PC-3 (cell line): ENCODE results near the gene TNP2.

Experiments used
- EZH2 ChIP-seq: fragments of 300-600 bp; sonication (generic); IDR thresholded peaks from one replicate; pipeline ENCODE4 v1.6.1; 2017; ENCODE audit warnings: antibody characterized with exemption, mild to moderate bottlenecking, low read length; ENCODE audit not compliant: unreplicated experiment
- TF ChIP-seq, protein P1 (sequence below): fragments of 300-600 bp; sonication (generic); conservative IDR thresholded peaks from 2 replicates; pipeline ENCODE4 v1.5.1; 2017; ENCODE audit warnings: antibody characterized with exemption, low read depth, mild to moderate bottlenecking, low read length

DNA sequence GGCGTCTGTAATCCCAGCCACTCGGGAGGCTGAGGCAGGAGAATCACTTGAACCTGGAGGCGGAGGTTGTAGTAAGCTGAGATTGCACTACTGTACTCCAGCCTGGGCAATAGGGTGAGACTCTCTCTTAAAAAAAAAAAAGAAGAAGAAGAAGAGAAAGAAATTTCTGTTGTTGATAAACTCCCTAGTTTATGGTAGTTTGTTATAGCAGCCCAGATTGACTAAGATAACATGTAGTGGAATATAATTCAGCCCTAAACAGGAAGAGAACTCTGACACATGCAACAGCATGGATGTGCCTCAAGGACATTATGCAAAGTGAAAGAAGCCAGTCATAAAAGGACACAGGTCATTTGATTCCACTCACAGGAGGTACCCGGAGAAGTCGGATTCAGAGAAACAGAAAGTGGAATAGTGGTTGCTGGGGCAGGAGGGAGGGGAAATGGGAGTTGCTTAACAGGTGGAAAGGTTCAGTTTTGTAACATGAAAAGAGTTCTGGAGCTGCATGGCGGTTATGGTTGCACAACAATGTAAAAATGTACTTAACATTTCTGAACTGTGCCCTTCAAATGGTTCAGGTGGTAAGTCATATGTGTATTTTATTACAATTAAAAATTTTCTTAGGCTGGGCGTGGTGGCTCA lies 38.0 kb upstream of the TNP2 start:
- no peak for TF ChIP-seq EZH2
- TF ChIP-seq, protein P1, sequence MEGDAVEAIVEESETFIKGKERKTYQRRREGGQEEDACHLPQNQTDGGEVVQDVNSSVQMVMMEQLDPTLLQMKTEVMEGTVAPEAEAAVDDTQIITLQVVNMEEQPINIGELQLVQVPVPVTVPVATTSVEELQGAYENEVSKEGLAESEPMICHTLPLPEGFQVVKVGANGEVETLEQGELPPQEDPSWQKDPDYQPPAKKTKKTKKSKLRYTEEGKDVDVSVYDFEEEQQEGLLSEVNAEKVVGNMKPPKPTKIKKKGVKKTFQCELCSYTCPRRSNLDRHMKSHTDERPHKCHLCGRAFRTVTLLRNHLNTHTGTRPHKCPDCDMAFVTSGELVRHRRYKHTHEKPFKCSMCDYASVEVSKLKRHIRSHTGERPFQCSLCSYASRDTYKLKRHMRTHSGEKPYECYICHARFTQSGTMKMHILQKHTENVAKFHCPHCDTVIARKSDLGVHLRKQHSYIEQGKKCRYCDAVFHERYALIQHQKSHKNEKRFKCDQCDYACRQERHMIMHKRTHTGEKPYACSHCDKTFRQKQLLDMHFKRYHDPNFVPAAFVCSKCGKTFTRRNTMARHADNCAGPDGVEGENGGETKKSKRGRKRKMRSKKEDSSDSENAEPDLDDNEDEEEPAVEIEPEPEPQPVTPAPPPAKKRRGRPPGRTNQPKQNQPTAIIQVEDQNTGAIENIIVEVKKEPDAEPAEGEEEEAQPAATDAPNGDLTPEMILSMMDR = no peak
